GM18861 (cell line): ENCODE data around the gene CGA.

Experiments
- ATAC-seq: cut with Tn5 transposase; IDR thresholded peaks from one replicate; pipeline ENCODE4 v1.9.1; 2021; ENCODE audit not compliant: unreplicated experiment

CGA gene

DNA sequence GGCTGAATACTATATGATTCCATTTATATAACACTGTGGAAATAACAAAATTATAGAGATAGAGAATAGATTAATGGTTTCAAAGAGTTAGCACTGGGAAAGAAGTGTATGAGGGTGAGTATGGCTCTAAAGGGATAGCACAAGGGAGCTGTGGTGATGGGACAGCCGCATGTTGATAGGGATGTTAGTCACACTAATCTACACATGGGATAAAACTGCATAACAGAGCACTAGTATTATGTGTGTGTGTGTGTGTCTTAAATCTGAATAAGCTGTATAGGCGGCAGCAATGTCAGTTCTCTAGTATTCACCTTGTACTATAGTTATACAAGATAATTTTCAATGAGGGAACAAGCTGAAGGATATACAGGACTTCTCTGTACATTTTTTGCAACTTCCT lies 5.8 kb downstream of the CGA start:
- no peak for ATAC-seq

GRCh38 chr6:87088076-87088475 lies 6.8 kb downstream of the CGA start:
- ATAC-seq, result no peak

- ATAC-seq, result no peak
Measured at GRCh38 chr6:87082160-87082721, 12.7 kb downstream of the CGA start.

DNA sequence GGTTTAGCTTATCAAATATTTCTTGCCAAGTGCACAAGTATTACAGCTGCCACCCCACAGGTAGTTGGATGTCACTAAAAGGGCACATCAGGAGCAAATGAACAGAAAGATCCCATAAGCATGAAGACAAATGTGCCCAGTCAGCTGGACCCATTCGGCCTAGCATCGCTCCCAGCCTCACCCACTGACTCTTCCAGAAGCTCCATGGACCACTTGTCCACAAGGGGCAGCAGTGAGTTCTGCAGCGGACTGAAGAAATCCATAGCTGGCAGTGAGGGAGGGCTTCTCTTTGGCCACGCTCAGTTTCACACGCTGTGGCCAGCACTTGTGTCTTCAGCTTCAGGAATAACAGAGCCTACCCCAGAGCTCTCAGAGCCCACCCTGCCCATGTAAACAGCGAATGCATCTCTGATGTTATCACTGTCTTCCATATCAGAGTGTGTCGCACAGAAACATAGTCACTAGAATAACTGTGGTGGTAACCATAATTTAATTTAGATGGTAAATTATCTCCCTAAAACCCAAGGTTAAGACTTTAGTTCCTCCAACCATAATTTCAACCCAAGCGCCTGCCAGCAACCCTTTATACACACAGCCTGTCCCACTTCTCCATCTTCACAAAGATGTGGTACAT lies 15.8 kb downstream of the CGA start:
- no peak for ATAC-seq

DNA sequence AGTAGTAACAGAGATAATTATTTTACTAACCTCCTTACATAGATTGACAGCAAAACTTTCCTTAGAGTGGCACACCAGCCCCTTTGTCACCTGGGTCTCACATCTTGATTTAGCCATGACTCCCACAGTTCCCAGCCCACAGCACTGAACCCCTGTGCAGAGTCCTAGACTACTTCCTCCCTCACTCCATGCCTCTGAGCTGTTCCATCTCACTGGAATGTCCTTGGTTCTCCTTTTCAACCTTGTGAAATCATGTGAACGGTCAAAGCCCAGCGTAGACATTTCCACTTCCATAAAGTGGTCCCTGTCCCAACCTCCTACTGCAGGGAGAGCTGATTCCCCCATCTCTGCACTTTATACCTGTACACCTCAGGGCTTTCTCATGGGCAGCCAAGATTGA lies 19.7 kb downstream of the CGA start:
- no peak for ATAC-seq

GRCh38 chr6:87074101-87074621 lies 20.7 kb downstream of the CGA start:
- peak; percentile 63 for ATAC-seq

GRCh38 chr6:87071683-87072082 lies 23.2 kb downstream of the CGA start:
- peak; percentile 82 for ATAC-seq

GRCh38 chr6:87070741-87071140 lies 24.2 kb downstream of the CGA start:
- no peak for ATAC-seq

- no peak for ATAC-seq
Measured at GRCh38 chr6:87068795-87069194, 26.1 kb downstream of the CGA start.

DNA sequence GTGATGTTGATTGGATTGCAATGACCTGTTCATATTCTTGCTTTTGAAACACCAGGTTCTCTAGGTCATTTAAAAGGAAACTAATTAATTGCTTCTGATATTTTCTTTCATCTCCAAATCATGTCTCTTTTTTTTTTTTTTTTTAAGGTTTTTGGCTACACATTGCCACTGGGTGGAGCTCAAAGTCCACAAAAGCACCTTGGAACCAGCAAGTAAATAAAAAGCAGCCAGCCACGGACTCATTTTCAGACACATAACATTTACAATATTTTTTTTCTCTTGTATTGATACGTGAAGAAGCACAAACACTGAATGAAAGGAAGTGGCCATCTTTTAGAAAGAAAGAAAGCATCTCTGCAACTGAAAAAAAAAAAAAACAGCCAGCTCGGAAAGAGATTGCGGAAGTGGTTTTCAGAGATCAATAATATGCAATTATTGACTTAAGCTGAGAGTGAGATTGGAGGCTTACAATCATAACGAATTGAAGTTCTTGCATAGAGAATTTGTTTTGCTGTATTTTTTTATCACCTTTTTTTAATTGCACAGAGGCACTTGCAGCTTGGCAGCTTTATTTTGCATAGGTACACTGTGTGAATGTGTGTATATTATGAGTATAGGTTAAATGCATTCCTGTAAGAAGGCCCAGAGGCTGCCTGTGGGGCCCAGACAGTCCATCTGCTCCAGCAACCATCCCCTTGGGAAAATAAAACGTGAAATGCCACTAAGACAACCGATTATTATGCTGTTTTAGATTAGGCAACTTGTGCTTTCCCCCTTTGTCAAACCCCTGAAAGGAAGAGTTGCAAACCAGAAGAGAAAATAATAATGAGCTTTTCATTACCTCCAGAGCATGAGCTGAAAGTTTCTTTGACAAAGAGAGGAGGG lies 28.2 kb downstream of the CGA start:
- ATAC-seq, result no peak

- ATAC-seq, result no peak
Measured at GRCh38 chr6:87065117-87065516, 29.8 kb downstream of the CGA start.

DNA sequence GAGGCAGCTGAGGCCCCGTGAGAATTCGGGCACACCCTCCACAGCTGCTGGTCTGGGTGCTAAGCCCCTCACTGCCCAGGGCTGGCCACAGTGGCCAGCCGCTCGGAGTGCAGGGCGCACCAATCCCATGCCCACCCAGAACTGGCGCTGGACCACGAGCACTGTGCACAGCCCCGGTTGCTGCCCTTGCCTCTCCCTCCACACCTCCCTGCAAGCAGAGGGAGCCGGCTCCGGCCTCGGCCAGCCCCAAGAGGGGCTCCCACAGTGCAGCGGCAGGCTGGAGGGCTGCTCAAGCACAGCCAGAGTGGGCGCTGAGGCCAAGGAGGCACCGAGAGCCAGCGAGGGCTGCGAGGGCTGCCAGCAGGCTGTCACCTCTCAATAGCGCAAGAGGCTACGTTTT lies 35.0 kb downstream of the CGA start:
- no peak for ATAC-seq

DNA sequence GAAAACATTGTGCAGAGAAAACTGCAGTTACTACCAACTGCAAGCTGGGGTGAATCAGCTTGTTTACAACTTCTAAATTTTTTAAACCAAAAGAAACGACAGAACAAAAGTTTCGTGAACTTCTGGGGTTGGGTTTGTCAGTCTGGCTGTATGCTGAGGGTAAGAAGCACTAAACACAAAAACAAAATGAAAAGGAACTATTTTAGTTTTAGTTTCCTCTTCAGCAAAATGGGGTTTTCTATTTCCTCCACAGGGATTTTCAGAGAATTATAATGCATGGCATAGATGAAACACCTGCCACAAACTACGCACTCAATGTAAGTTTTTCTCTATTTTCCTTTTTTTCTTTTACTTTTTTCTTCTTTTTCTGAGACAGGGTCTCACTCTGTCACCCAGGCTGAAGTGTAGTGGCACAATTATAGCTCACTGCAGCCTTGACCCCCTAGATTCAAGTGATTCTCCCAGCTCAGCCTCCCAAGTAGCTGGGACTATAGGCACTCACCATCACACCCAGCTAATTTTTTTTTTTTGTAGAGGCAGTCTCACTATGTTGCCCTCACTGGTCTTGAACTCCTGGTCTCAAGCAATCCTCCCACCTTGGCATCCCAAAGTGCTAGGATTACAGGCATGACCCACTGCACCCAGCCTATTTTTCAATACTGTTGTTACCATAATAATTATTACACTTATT lies 40.6 kb downstream of the CGA start:
- ATAC-seq, result no peak

- ATAC-seq, result no peak
Measured at GRCh38 chr6:87053312-87053711, 41.6 kb downstream of the CGA start.

GRCh38 chr6:87049779-87050178 lies 45.1 kb downstream of the CGA start:
- ATAC-seq, result no peak

GRCh38 chr6:87045521-87046075 lies 49.3 kb downstream of the CGA start:
- ATAC-seq, result no peak

DNA sequence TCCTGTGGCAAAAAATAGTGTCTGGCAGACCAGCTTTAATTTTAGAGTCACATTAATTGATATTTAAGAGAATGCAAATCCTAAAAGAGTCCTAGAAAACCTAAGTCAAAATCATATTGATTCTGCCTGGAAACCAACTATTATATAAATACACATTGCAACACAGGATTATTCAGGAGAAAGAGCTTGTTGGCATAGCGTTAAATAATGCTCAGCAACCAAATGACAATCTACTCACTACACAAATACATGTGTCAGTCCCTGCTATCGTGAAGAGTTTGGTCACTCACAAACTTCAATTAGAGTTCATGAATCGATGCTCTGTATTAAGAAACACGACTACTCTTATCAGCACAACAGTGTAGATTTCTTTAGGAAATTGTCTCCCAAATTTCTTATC lies 54.2 kb downstream of the CGA start:
- no peak for ATAC-seq
